DMS79 (cell line): ENCODE measurements around the gene WNT9A.

Experiments
- DNase-seq: peaks from one replicate; lab custom pipeline; 2025; lab: John Stamatoyannopoulos, UW

Gene WNT9A

DNA sequence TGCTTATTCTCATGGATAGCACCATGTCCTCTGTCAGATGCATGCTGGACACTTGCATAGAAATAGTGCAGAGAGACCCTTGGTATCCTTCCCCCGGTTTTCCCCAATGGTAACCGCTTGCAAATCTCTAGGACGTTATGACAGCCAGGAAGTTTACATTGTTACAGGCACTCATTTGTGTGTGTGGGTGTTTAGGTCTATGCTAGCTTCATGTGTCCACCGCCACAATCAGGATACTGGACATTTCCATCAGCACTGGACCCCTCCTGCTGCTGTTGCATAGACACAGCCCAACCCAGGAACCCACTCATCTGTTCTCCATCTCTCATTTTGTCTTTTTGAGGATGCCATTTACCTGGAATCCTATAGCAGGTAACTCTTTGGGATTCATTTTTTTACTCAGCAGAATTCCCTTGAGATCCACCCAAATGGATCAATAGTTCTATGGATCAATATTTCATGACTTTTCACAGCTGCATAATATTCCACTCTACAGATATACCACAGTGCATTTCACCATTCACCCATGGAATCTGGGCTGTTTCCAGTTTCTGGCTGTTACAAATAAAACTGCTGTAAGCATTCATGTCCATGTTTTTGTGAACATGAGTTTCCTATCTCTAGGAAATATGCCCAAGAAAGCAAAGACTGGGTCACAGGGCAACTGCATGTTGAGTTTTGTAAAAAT, 6.6 kb upstream of the WNT9A start:
- DNase-seq = no peak

DNA sequence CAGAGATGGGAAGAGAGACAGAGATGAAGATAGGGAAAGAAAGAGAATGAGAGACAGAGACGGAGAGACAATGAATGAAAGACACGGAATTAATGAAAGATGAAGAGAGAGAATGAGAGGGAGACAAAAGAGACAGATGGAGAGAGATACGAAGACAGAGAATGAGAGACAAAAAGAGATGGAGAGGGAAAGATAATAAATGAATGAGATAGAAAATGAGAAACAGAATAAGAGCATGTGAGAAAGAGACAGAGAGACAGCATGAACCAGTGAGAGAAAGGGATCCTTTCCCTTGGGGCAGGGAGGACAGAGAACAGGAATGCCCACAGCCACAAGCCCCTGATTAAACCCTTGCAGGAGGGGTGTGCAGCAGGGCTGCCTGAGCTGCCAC, 5.3 kb upstream of the WNT9A start:
- no peak for DNase-seq

DNA sequence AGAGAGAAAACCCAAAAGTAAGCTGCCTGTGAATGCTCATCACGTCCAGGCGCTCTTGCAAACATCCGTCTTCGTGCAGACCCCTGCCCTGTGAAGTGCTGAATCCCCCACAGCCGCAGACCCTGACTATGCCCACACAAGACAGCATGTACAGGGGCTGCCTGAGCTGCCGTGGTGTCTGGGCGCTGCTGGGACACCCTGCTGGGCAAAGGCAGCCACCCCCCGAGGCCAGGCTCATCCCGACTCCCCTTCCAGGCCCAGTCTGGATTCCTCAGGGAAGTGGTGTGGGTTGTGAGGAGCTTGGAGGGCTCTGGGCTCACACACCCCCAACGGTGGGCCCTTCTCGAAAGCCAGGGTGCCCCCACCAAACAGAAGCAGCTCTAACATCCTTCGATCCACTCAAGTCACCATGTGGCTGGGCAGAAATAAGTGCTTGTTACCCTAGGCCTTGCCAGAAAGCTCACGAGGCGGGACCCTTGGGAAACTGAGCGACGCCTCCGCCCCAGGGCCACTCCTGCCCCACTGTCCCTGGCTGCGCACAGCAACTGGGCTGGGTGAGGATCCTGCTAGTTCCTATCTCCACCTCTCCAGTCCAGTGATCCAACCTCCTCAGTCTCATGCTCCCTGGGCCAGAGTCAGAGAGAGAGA, 4.8 kb upstream of the WNT9A start:
- DNase-seq = no peak

GRCh38 chr1:227951624-227952373, 4.1 kb upstream of the WNT9A start:
- no peak for DNase-seq

DNA sequence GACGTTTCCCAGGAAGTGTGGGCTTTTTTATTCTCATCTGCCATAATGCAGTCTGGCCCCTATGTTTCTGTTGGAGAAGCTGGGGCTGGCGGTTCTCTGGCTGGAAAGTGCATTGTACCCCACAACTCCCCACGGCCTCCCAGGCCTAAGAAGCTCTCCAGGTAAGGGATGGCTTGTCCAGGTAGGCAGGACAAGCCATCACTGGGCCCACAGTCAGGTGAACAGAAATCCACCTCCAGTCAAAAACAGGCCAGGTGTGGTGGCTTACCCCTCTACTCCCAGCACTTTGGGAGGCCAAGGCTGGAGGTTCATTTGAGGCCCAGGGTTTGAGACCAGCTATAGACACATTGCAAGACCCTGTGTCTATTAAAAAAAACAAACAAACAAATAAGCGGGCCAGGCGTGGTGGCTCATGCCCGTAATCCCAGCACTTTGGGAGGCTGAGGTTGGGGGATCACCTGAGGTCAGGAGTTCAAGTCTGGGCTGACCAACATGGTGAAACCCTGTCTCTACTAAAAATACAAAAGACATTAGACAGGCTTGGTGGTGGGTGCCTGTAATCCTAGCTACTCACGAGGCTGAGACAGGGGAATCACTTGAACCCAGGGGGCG, 3.1 kb upstream of the WNT9A start:
- DNase-seq = no peak

DNA sequence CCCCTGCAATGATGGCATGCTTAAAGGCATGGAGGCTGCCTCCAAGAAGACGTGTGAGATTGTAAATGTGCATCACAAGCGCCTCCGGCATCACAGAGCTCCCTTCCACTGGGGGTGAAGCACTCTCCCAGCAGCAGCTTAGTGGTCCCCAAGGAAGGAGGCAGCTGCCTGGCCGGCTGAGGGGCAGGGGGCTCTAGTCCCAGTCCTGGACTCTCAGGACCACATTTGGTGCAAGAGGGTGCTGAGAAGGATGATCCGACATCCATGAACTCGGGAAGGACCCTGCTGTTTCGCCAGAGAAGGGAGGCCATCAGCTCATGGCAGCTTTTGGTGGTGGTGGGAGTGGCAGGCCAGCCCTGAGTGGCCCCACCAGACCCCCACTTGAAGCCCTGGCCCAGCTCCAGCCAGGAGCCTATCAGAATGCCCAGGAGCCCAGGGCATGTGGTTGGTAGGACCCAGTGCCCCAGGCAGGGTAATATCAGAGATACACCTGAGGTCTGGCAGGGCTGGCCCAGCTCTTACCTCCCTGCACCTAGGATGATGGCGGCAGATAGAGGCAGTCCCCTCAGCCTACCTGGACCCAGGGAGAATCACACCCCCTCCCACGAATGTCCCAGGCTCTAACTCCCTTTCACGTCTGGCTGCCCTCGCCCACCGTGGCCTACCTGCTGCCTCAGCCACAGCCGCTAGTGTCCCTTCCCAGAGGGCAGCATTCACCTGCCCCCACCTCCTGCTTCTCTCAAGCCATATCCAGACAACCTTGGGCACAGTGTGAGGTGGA, 2.4 kb upstream of the WNT9A start:
- no peak for DNase-seq

DNA sequence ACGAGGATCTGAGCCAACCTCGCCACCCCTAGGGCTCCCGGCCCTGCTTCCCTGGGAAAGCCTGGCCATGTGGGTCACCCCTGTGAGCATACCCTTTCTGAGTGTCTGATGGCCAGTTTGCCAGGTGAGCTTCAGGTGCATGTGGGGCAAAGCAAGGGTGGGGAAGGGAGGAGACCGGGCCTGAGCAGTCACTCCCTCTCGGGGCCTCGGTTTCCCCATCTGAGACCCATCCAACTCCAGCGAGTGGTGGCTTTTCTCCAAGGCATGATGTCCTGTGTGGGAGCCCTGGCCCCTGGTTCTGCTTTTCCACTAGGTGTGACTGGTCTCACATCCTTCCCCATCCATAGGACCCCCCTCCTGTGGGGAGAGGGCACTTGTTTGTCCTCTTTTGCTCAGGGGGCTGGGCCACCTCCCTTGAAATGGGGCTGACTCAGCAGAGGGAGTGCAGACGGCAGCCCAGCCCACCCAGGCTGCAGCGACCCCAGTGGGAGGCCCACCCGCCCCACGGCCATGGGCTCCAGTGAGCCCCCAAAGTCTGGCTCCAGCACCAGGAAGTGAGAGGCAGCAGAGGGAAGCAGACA, 1.7 kb upstream of the WNT9A start:
- no peak for DNase-seq

DNA sequence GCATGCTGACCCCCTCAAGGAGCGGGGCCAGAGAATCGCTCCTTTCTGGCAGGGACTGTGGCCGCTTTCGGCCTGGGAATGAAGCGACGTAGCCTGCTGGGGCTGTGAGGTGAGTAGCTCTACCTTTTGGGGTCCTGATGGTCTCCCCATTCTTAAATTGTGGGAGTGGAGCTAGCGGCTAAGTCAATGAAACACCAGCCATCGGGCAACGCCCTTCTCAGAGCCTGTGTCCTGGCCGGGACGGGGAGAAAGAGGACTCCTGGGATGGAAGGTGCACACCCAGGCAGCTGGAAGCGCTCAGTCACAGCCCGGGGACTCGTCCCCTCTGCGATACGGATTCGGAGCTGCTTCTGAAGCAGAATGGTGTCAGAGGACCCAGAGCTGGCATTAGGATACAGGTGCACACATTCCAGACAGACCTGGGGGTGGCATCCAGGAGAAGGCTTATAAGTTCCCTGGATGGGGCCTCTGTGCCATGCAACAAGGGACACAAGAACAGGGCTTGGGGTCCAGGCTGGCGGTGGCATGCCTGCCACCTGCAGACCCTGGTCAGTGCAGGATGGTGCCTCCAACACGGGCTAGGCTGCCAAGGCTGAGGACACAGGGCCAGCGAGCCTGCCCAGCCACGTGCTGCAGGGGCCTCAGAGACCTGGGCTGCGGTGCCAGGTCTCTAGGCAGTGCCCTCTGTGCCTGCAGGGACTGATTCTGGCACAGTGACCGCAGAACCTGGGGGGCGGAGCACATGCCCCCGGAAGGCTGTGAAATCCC, 945 bp upstream of the WNT9A start:
- DNase-seq = no peak

DNA sequence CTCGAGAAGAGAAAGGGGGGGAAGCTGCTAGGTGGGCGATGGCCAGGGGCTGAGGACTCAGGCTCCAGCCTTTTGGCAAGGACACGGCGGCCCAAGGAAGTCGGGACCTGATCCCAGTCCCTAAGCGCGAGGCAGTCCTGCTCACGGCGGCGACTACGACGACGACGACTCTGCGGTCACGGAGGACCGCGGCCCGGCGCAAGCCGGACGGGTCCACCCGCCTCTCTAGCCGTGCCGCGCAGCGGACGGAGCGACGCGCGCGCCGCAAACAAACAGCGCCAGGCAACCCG, 401 bp downstream of the WNT9A start:
- DNase-seq = no peak

DNA sequence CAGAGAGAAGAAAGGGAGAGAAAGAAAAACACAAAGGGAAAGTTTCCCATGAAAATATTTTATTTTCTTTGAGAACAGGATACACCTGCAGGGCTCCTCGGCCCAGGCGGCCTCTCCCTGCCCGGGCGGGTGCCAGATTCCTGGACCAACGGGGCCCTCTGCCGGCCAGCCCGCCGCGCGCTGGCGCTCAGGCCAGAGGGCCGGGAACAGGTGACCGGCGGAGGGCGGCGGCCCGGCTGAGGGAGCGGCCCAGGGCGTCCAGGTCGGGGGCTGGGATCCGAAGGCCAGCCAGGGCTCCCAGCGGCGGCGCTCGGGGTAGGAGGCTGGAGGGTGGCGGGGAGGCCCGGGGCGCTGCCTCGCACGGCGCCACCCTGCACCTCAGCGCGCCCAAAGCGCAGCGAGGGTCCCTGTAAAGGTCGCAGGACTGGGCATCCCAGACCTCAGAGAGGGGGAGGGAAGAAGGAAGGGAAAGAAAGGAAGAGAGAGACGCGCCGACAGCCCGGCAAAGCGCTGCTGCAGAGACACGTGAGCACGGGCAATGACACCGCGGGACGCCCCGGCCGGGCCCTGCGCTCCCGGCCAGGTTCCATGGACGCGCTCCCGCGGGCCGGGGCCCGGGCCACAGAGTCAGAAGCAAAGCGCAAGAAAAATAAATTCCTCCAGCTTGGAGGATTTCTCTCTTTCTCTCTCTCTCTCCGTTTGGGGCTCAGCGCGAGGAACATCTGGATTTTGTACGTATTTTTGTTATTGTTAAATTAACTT, 927 bp downstream of the WNT9A start:
- DNase-seq = peak; percentile 58

DNA sequence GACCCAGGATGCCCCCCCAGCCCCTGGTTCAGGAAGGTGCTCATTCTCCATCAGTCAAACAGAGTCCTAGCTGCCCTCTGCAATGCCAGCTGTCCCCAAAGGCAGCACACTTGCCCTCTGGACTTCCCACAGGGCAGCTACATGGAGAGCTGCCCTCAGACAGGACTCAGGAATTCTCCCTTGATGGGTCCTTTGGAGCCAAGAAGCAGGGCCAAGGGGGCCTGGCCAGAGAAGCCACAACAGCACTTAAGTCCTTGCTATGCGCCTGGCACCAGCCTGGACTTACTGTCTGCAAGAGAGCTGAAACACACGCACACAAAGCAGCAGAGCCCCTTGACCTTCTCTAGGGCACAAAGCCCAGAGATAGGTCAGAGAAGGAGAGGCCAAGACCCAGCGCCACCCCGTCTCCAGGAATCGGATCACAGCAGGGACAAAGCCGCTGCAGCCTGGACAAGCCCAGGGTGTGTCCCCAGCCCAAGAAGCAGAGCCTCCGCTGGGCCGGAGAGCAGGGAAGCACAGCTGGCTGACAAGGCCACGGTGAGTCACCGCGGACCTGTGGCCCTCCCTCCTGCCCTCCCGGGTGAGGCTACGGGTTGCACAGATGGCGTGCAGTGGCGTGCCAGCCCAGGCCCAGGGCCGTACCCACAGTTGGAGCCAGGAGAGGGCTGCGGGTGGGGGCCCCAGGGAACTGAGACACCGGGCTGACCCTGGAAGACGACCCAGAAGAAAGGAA, 1.7 kb downstream of the WNT9A start:
- peak; percentile 58 for DNase-seq

GRCh38 chr1:227944931-227945890, 2.5 kb downstream of the WNT9A start:
- peak; percentile 41 for DNase-seq

DNA sequence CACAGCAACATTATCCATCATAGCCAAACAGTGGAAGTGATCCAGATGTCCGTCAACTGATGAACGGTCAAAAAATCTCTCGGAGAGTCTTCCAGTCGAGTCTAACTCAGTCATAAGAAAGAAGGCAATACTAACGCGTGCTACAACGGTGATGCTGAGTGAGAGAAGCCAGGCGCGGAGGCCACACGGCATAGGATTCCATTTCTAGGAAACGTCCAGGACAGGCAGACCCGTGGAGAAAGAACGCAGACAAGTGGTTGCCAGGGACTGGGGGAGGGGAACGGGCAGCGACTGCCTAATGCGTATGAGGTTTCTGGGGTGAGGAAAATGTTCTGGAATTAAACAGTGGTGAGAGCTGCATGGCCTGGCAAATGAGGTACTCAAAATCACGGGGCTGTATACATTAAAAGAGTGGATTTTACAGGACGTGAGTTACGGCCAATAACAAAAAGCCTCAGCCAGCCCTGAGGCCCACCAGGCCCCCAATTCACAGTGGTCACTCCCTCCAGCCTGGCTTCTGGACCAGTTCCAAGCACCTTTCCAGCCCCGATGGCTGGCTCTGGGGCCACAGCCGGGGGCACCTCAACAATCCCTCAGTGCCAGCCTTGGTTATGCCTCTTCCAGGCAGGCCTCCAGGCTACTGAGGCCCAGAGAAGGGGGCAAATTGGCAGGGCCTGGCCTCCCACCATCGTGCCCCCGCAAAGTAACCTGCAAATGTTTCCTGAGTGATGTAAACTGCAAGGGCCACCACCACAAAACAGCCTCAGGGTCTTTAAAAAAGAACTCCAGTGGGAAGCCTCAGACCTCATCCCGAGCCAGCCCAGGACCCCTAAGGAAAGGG, 3.4 kb downstream of the WNT9A start:
- DNase-seq = no peak

- DNase-seq = no peak
Observed at GRCh38 chr1:227943381-227944089, 4.2 kb downstream of the WNT9A start.

- no peak for DNase-seq
Observed at GRCh38 chr1:227942716-227943261, 4.9 kb downstream of the WNT9A start.

DNA sequence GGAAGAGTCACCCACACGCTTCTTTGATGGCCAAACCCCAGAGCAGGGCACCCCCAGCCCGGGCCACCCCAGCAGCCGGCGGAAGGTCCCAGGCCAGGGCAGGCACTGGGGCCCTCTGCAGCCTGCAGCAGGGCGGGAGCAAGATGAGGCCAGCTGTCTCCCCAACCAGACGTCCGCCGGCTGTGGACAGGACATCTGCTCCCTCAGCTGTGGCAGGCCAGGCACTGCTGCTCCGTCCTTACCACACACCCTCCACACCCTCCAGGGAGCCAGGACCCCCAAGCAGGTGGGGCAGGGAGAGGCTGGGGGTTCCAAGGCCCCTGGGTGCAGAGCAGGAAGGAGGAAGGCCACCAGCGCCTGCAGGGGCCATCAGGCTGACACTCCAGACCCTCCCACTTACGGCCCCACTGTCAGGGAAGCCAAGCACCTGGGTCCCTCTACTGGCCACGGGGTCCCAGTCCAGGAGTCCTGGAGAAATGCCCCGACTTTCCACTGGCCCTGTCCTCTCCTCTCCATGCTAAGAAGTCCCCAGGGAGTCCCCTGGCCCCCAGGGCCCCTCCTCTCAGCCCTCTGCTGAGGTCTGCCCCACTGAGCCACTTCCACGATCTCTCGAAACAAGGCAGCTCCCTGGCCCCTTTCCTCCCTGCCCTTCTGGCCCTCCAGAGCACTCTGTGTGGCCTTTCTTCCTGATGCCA, 5.6 kb downstream of the WNT9A start:
- DNase-seq = no peak
